Measurements from ENCODE around the gene MAP2.

The MAP2 gene

DNA sequence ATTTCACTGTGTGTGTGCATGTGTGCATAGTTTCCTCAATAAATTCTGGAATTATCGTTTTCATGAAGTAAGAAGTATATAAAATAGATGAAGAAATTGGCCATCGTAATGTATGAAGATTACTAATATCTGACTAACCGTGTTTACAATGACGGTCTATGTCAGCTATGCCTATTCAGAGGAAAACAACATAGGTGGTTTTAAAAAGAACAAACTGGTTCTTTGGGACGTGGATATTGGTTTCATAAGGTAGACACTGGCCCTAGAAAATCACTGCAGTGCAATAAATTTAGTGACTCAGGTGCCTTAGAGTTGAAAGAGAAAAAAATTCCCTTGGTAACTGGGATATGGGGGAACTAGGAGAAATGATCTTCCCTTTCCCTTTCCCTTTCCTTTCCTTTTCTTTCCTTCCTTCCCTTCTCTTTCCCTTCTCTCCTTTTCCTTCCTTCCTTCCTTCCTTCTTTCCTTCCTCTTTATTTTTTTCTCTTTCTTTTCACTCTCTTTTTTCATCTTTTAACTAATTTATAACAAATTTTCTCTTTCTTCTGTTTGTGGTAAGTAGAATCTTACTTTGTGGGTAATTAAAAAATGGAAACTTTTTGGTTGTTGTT lies 36.4 kb downstream of the MAP2 start:
- Histone ChIP-seq H3K27me3 (ENCODE audit: control insufficient read depth, insufficient read depth, low read length) (no peaks in the 10 kb centered on the region), H3K9me3 (ENCODE audit: control insufficient read depth, insufficient read depth, low read length) (no peaks in the 10 kb centered on the region), H3K4me3 (ENCODE audit: low read depth, low read length) (no peak overlapping the region), H3K36me3 (ENCODE audit: control insufficient read depth, insufficient read depth, low read length) (no peaks in the 10 kb centered on the region), H3K4me1 (ENCODE audit: control insufficient read depth, insufficient read depth, low read length) (peaks cover 18% of the 10 kb centered on the region), H3K27ac (ENCODE audit: low read depth, low read length) (no peak overlapping the region), H3K9ac (ENCODE audit: low read depth, low read length) (no peak overlapping the region)

DNA sequence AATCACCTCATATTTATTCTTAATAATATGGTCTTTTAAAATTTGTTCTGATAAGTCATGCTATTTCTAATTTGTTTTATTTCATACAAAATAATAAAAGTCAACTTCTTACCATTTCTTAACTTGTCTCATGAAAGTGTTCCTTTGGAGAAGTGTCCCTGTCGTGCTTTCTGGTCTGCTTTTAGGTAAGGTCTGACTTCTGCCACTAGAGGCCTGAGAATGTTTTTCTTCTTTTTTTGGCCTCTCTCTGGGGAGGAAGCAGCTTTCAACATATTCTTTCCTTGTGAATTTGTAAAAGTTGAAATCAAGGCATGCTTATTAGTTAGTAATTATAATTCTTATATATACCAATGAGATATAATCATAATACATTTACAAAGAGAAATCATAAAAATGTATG lies 39.4 kb downstream of the MAP2 start:
- H3K27ac ChIP-seq (ENCODE audit: low read depth, low read length) = no peak overlapping the region
- no peaks in the 10 kb centered on the region for H3K36me3 ChIP-seq (ENCODE audit: control insufficient read depth, insufficient read depth, low read length)
- H3K4me1 ChIP-seq (ENCODE audit: control insufficient read depth, insufficient read depth, low read length) = peaks cover 8% of the 10 kb centered on the region
- H3K4me3 ChIP-seq (ENCODE audit: low read depth, low read length) = no peak overlapping the region
- H3K27me3 ChIP-seq (ENCODE audit: control insufficient read depth, insufficient read depth, low read length) = no peaks in the 10 kb centered on the region
- no peak overlapping the region for H3K9ac ChIP-seq (ENCODE audit: low read depth, low read length)
- no peaks in the 10 kb centered on the region for H3K9me3 ChIP-seq (ENCODE audit: control insufficient read depth, insufficient read depth, low read length)

GRCh38 chr2:209463835-209464234 lies 40.0 kb downstream of the MAP2 start:
- H3K4me3 ChIP-seq (ENCODE audit: low read depth, low read length) = no peak overlapping the region
- no peak overlapping the region for H3K9ac ChIP-seq (ENCODE audit: low read depth, low read length)
- H3K4me1 ChIP-seq (ENCODE audit: control insufficient read depth, insufficient read depth, low read length) = peaks cover 1% of the 10 kb centered on the region
- no peak overlapping the region for H3K27ac ChIP-seq (ENCODE audit: low read depth, low read length)
- no peaks in the 10 kb centered on the region for H3K36me3 ChIP-seq (ENCODE audit: control insufficient read depth, insufficient read depth, low read length)
- no peaks in the 10 kb centered on the region for H3K27me3 ChIP-seq (ENCODE audit: control insufficient read depth, insufficient read depth, low read length)
- no peaks in the 10 kb centered on the region for H3K9me3 ChIP-seq (ENCODE audit: control insufficient read depth, insufficient read depth, low read length)

DNA sequence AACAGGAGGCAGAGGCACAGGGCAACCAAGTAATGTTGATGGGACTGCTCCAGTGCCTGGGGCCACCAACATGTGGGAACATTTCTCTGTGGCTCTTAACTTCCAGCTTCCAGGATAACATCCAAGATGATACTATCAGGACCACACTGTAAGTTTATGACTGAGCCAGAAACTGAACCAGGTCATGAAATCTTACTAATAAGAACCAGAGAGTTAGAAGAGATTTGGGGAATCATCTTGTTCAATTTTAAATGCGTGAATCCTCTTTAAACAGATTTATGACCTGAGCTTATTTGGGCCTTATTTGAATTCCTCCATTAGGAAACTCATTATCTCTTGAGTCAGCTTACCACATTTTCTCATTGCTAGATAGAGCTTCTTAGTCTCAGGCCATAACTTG lies 45.0 kb downstream of the MAP2 start:
- Histone ChIP-seq H3K9me3 (ENCODE audit: control insufficient read depth, insufficient read depth, low read length) (no peaks in the 10 kb centered on the region), H3K9ac (ENCODE audit: low read depth, low read length) (no peak overlapping the region), H3K27me3 (ENCODE audit: control insufficient read depth, insufficient read depth, low read length) (no peaks in the 10 kb centered on the region), H3K27ac (ENCODE audit: low read depth, low read length) (no peak overlapping the region), H3K36me3 (ENCODE audit: control insufficient read depth, insufficient read depth, low read length) (no peaks in the 10 kb centered on the region), H3K4me3 (ENCODE audit: low read depth, low read length) (no peak overlapping the region), H3K4me1 (ENCODE audit: control insufficient read depth, insufficient read depth, low read length) (peaks cover 14% of the 10 kb centered on the region)

DNA sequence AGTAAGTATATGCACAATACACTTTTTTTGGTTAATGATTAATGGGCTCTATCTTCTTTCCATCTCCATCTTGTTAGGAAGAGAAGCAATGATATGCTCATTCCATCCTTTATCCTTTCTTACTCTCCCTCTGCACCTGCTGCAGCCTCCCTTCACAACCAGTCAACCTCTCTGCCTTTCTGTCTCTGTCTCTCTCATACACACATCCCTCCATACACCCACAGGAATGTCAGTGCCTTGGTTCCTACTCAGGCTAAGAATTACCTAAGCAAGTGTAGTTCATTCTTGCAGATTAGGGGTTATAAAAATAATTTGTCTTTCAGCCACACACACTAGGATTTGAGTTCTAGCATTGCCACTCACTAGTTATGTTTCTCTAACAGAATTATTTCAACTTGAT lies 45.6 kb downstream of the MAP2 start:
- no peaks in the 10 kb centered on the region for H3K27me3 ChIP-seq (ENCODE audit: control insufficient read depth, insufficient read depth, low read length)
- no peak overlapping the region for H3K9ac ChIP-seq (ENCODE audit: low read depth, low read length)
- H3K4me1 ChIP-seq (ENCODE audit: control insufficient read depth, insufficient read depth, low read length) = peaks cover 14% of the 10 kb centered on the region
- no peaks in the 10 kb centered on the region for H3K36me3 ChIP-seq (ENCODE audit: control insufficient read depth, insufficient read depth, low read length)
- H3K4me3 ChIP-seq (ENCODE audit: low read depth, low read length) = no peak overlapping the region
- H3K27ac ChIP-seq (ENCODE audit: low read depth, low read length) = no peak overlapping the region
- H3K9me3 ChIP-seq (ENCODE audit: control insufficient read depth, insufficient read depth, low read length) = no peaks in the 10 kb centered on the region

- Histone ChIP-seq H3K9me3 (ENCODE audit: control insufficient read depth, insufficient read depth, low read length) (no peaks in the 10 kb centered on the region), H3K27ac (ENCODE audit: low read depth, low read length) (no peak overlapping the region), H3K9ac (ENCODE audit: low read depth, low read length) (no peak overlapping the region), H3K4me3 (ENCODE audit: low read depth, low read length) (no peak overlapping the region), H3K27me3 (ENCODE audit: control insufficient read depth, insufficient read depth, low read length) (no peaks in the 10 kb centered on the region), H3K4me1 (ENCODE audit: control insufficient read depth, insufficient read depth, low read length) (peaks cover 14% of the 10 kb centered on the region), H3K36me3 (ENCODE audit: control insufficient read depth, insufficient read depth, low read length) (no peaks in the 10 kb centered on the region)
These were observed 46.6 kb downstream of the MAP2 start for GRCh38 chr2:209470466-209470865.

- Histone ChIP-seq H3K36me3 (ENCODE audit: control insufficient read depth, insufficient read depth, low read length) (no peaks in the 10 kb centered on the region), H3K9ac (ENCODE audit: low read depth, low read length) (no peak overlapping the region), H3K27ac (ENCODE audit: low read depth, low read length) (no peak overlapping the region), H3K27me3 (ENCODE audit: control insufficient read depth, insufficient read depth, low read length) (no peaks in the 10 kb centered on the region), H3K4me1 (ENCODE audit: control insufficient read depth, insufficient read depth, low read length) (peaks cover 14% of the 10 kb centered on the region), H3K9me3 (ENCODE audit: control insufficient read depth, insufficient read depth, low read length) (no peaks in the 10 kb centered on the region), H3K4me3 (ENCODE audit: low read depth, low read length) (no peak overlapping the region)
These were observed 47.2 kb downstream of the MAP2 start for GRCh38 chr2:209471037-209471436.

- H3K9me3 ChIP-seq (ENCODE audit: control insufficient read depth, insufficient read depth, low read length) = no peaks in the 10 kb centered on the region
- peaks cover 14% of the 10 kb centered on the region for H3K4me1 ChIP-seq (ENCODE audit: control insufficient read depth, insufficient read depth, low read length)
- H3K27me3 ChIP-seq (ENCODE audit: control insufficient read depth, insufficient read depth, low read length) = no peaks in the 10 kb centered on the region
- H3K27ac ChIP-seq (ENCODE audit: low read depth, low read length) = no peak overlapping the region
- H3K9ac ChIP-seq (ENCODE audit: low read depth, low read length) = no peak overlapping the region
- no peaks in the 10 kb centered on the region for H3K36me3 ChIP-seq (ENCODE audit: control insufficient read depth, insufficient read depth, low read length)
- no peak overlapping the region for H3K4me3 ChIP-seq (ENCODE audit: low read depth, low read length)
These were observed 48.4 kb downstream of the MAP2 start for GRCh38 chr2:209472112-209472832.

- Histone ChIP-seq H3K27me3 (ENCODE audit: control insufficient read depth, insufficient read depth, low read length) (no peaks in the 10 kb centered on the region), H3K4me1 (ENCODE audit: control insufficient read depth, insufficient read depth, low read length) (peaks cover 14% of the 10 kb centered on the region), H3K9me3 (ENCODE audit: control insufficient read depth, insufficient read depth, low read length) (no peaks in the 10 kb centered on the region), H3K9ac (ENCODE audit: low read depth, low read length) (no peak overlapping the region), H3K4me3 (ENCODE audit: low read depth, low read length) (no peak overlapping the region), H3K27ac (ENCODE audit: low read depth, low read length) (no peak overlapping the region), H3K36me3 (ENCODE audit: control insufficient read depth, insufficient read depth, low read length) (no peaks in the 10 kb centered on the region)
These were observed 49.0 kb downstream of the MAP2 start for GRCh38 chr2:209472871-209473270.

GRCh38 chr2:209473930-209474419 lies 50.1 kb downstream of the MAP2 start:
- no peaks in the 10 kb centered on the region for H3K36me3 ChIP-seq (ENCODE audit: control insufficient read depth, insufficient read depth, low read length)
- no peak overlapping the region for H3K27ac ChIP-seq (ENCODE audit: low read depth, low read length)
- H3K9ac ChIP-seq (ENCODE audit: low read depth, low read length) = no peak overlapping the region
- no peak overlapping the region for H3K4me3 ChIP-seq (ENCODE audit: low read depth, low read length)
- no peaks in the 10 kb centered on the region for H3K27me3 ChIP-seq (ENCODE audit: control insufficient read depth, insufficient read depth, low read length)
- no peaks in the 10 kb centered on the region for H3K9me3 ChIP-seq (ENCODE audit: control insufficient read depth, insufficient read depth, low read length)
- H3K4me1 ChIP-seq (ENCODE audit: control insufficient read depth, insufficient read depth, low read length) = peaks cover 14% of the 10 kb centered on the region

- Histone ChIP-seq H3K27me3 (ENCODE audit: control insufficient read depth, insufficient read depth, low read length) (no peaks in the 10 kb centered on the region), H3K4me1 (ENCODE audit: control insufficient read depth, insufficient read depth, low read length) (peaks cover 14% of the 10 kb centered on the region), H3K4me3 (ENCODE audit: low read depth, low read length) (no peak overlapping the region), H3K9ac (ENCODE audit: low read depth, low read length) (no peak overlapping the region), H3K36me3 (ENCODE audit: control insufficient read depth, insufficient read depth, low read length) (no peaks in the 10 kb centered on the region), H3K27ac (ENCODE audit: low read depth, low read length) (no peak overlapping the region), H3K9me3 (ENCODE audit: control insufficient read depth, insufficient read depth, low read length) (no peaks in the 10 kb centered on the region)
These were observed 51.1 kb downstream of the MAP2 start for GRCh38 chr2:209474960-209475359.

Data from HUES48 (cell line).